ENCODE results near the gene RHO. TPM values are rescaled to one million over a fixed set of nuclear protein-coding genes. Genes with fewer than 3 reads are reported as not detected.

Gene RHO
- total and polyA plus RNA-seq, 2 experiments from 2014 or later, result 0.19 TPM; not detected in 1

GRCh38 chr3:129557548-129557894 lies 29.1 kb downstream of the RHO start:
- H3K4me2 ChIP-seq, result no peak overlapping the region
- no peaks in the 10 kb centered on the region for H4K20me1 ChIP-seq (ENCODE audit: insufficient read depth, poor library complexity, severe bottlenecking)
- no peak for DNase-seq (ENCODE audit: low spot score)
- no peaks in the 10 kb centered on the region for H3K36me3 ChIP-seq (replicated peaks; ENCODE audit: insufficient read depth, low read depth)
- WGBS (ENCODE audit: low lambda C conversion rate, missing lambda C conversion rate), result 83% methylated on average over 11 of the region's 11 CpGs
- H3K27me3 ChIP-seq, result no peaks in the 10 kb centered on the region
- no peaks in the 10 kb centered on the region for H3K9me3 ChIP-seq (ENCODE audit: low read depth)
- no peaks in the 10 kb centered on the region for H3K9me2 ChIP-seq (replicated peaks; ENCODE audit: insufficient read depth)
- H3K27ac ChIP-seq, result peak overlapping the region; percentile 96
- TF ChIP-seq EZH2phosphoT487 (IDR thresholded peaks at IDR 0.05; ENCODE audit: low read depth, severe bottlenecking, unreplicated experiment), result no peak
- TF ChIP-seq CTCF (IDR thresholded peaks at IDR 0.05; ENCODE audit: poor library complexity), result no peak
- TF ChIP-seq EZH2 (IDR thresholded peaks at IDR 0.05; ENCODE audit: borderline replicate concordance), result no peak
- H3K4me3 ChIP-seq, result no peak overlapping the region
- no peak overlapping the region for H2AFZ ChIP-seq
- peaks cover 6% of the 10 kb centered on the region for H3K79me2 ChIP-seq
- peaks cover 63% of the 10 kb centered on the region for H3K4me1 ChIP-seq (ENCODE audit: insufficient read depth)

GRCh38 chr3:129558081-129558771 lies 29.8 kb downstream of the RHO start:
- Histone ChIP-seq H3K4me1 (ENCODE audit: insufficient read depth) (peaks cover 63% of the 10 kb centered on the region), H3K9me3 (ENCODE audit: low read depth) (no peaks in the 10 kb centered on the region), H3K9me2 (replicated peaks; ENCODE audit: insufficient read depth) (no peaks in the 10 kb centered on the region), H3K4me3 (no peak overlapping the region), H3K4me2 (peak overlapping the region; percentile 68), H3K79me2 (peaks cover 6% of the 10 kb centered on the region), H4K20me1 (ENCODE audit: insufficient read depth, poor library complexity, severe bottlenecking) (no peaks in the 10 kb centered on the region), H3K27ac (peak overlapping the region; percentile 96), H3K36me3 (replicated peaks; ENCODE audit: insufficient read depth, low read depth) (no peaks in the 10 kb centered on the region), H2AFZ (no peak overlapping the region), H3K27me3 (no peaks in the 10 kb centered on the region)
- WGBS (ENCODE audit: low lambda C conversion rate, missing lambda C conversion rate), result 86% methylated on average over 15 of the region's 15 CpGs
- TF ChIP-seq EZH2 (IDR thresholded peaks at IDR 0.05; ENCODE audit: borderline replicate concordance) (no peak), CTCF (IDR thresholded peaks at IDR 0.05; ENCODE audit: poor library complexity) (no peak), EZH2phosphoT487 (IDR thresholded peaks at IDR 0.05; ENCODE audit: low read depth, severe bottlenecking, unreplicated experiment) (no peak)
- no peak for DNase-seq (ENCODE audit: low spot score)

GRCh38 chr3:129558772-129559564 lies 30.5 kb downstream of the RHO start:
- Histone ChIP-seq H3K27ac (peak overlapping the region; percentile 96), H3K4me3 (no peak overlapping the region), H2AFZ (no peak overlapping the region), H3K9me2 (replicated peaks; ENCODE audit: insufficient read depth) (no peaks in the 10 kb centered on the region), H3K9me3 (ENCODE audit: low read depth) (no peaks in the 10 kb centered on the region), H3K36me3 (replicated peaks; ENCODE audit: insufficient read depth, low read depth) (no peaks in the 10 kb centered on the region), H4K20me1 (ENCODE audit: insufficient read depth, poor library complexity, severe bottlenecking) (no peaks in the 10 kb centered on the region), H3K27me3 (no peaks in the 10 kb centered on the region), H3K79me2 (peaks cover 6% of the 10 kb centered on the region), H3K4me1 (ENCODE audit: insufficient read depth) (peaks cover 63% of the 10 kb centered on the region), H3K4me2 (peak overlapping the region; percentile 68)
- DNase-seq (ENCODE audit: low spot score), result peak; percentile 68
- WGBS (ENCODE audit: low lambda C conversion rate, missing lambda C conversion rate), result 65% methylated on average over 11 of the region's 11 CpGs
- no peak for TF ChIP-seq EZH2 (IDR thresholded peaks at IDR 0.05; ENCODE audit: borderline replicate concordance)

- peaks cover 58% of the 10 kb centered on the region for H3K4me1 ChIP-seq (ENCODE audit: insufficient read depth)
- TF ChIP-seq EZH2phosphoT487 (IDR thresholded peaks at IDR 0.05; ENCODE audit: low read depth, severe bottlenecking, unreplicated experiment), result no peak
- no peak for TF ChIP-seq CTCF (IDR thresholded peaks at IDR 0.05; ENCODE audit: poor library complexity)
- TF ChIP-seq EZH2 (IDR thresholded peaks at IDR 0.05; ENCODE audit: borderline replicate concordance), result no peak
- H4K20me1 ChIP-seq (ENCODE audit: insufficient read depth, poor library complexity, severe bottlenecking), result no peaks in the 10 kb centered on the region
- no peak for DNase-seq (ENCODE audit: low spot score)
- no peaks in the 10 kb centered on the region for H3K9me3 ChIP-seq (ENCODE audit: low read depth)
- no peaks in the 10 kb centered on the region for H3K36me3 ChIP-seq (replicated peaks; ENCODE audit: insufficient read depth, low read depth)
- H3K4me2 ChIP-seq, result peak overlapping the region; percentile 68
- H3K27me3 ChIP-seq, result no peaks in the 10 kb centered on the region
- H3K79me2 ChIP-seq, result peaks cover 6% of the 10 kb centered on the region
- no peak overlapping the region for H2AFZ ChIP-seq
- no peak overlapping the region for H3K4me3 ChIP-seq
- H3K27ac ChIP-seq, result peak overlapping the region; percentile 96
- WGBS (ENCODE audit: low lambda C conversion rate, missing lambda C conversion rate), result 93% methylated on average over 20 of the region's 20 CpGs
- no peaks in the 10 kb centered on the region for H3K9me2 ChIP-seq (replicated peaks; ENCODE audit: insufficient read depth)
These were observed 31.2 kb downstream of the RHO start for GRCh38 chr3:129559565-129560079.
